SJCRH30 (cell line): ENCODE data around the gene GPR78. TPM values are rescaled to one million over a fixed set of nuclear protein-coding genes. Genes with fewer than 3 reads are reported as not detected.

Experiments
- DNase-seq, 2 experiments: peaks; one replicate each; pipeline ENCODE4 v3.0.0-alpha.2; 2015 to 2020
- H3K27ac ChIP-seq: fragments of 250-450 bp; sonication (Bioruptor Pico); 2 replicates; pipeline ENCODE4 v1.5.1; 2020; ENCODE audit warnings: mild to moderate bottlenecking, moderate library complexity
- H3K27me3 ChIP-seq: fragments of 250-450 bp; sonication (Bioruptor Pico); 2 replicates; pipeline ENCODE4 v1.5.1; 2020; ENCODE audit warnings: mild to moderate bottlenecking, moderate library complexity
- H3K36me3 ChIP-seq: fragments of 250-450 bp; sonication (Bioruptor Pico); 2 replicates; pipeline ENCODE4 v1.5.1; 2020; ENCODE audit warnings: mild to moderate bottlenecking, moderate library complexity
- H3K4me1 ChIP-seq: fragments of 250-450 bp; sonication (Bioruptor Pico); 2 replicates; pipeline ENCODE4 v1.5.1; 2020; ENCODE audit warnings: mild to moderate bottlenecking, moderate library complexity
- H3K4me3 ChIP-seq: fragments of 250-450 bp; sonication (Bioruptor Pico); 2 replicates; pipeline ENCODE4 v1.5.1; 2020; ENCODE audit warnings: mild to moderate bottlenecking, moderate library complexity
- H3K9me3 ChIP-seq: fragments of 250-450 bp; sonication (Bioruptor Pico); replicated peaks from 2 replicates; pipeline ENCODE4 v1.5.1; 2020; ENCODE audit warnings: mild to moderate bottlenecking, moderate library complexity
- total RNA-seq: library from RNA; depleted of rRNA; stranded (reverse); fragments of >200 nt; shearing (Covaris generic); gene quantifications from 2 replicates; pipeline ENCODE4 v1.2.3, GENCODE V29; 2014

The GPR78 gene
- total RNA-seq, 1 experiment from 2014 or later: 3.5 TPM

- H3K4me1 ChIP-seq: peaks cover 54% of the 10 kb centered on the region
- DNase-seq: no peak
- no peak overlapping the region for H3K27ac ChIP-seq
- no peaks in the 10 kb centered on the region for H3K27me3 ChIP-seq
- no peak overlapping the region for H3K4me3 ChIP-seq
- H3K9me3 ChIP-seq: no peaks in the 10 kb centered on the region
- H3K36me3 ChIP-seq: no peaks in the 10 kb centered on the region
Observed at GRCh38 chr4:8552581-8553205, 27.5 kb upstream of the GPR78 start.

DNA sequence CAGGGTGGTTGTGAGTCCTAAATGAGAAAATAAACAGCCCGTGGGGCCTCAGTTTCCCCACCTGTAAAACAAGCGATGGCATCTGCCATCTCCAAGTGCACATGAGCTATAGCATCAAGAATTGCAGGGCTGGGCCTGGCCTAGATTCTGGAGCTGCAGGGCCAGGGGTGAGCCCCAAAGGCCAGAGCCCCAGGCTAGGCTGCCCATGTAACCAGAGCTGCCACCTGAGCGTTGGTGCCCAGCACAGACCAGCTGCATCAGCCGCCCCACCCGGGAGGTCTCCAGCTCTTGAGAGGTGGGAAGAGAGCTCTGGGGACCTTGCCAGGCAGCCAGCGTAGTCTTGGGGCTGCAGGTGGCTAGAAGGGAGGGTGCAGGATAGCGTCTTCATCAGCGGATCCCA lies 27.0 kb upstream of the GPR78 start:
- Histone ChIP-seq H3K27ac (no peak overlapping the region), H3K9me3 (no peaks in the 10 kb centered on the region), H3K4me1 (peaks cover 53% of the 10 kb centered on the region), H3K27me3 (no peaks in the 10 kb centered on the region), H3K36me3 (no peaks in the 10 kb centered on the region), H3K4me3 (no peak overlapping the region)
- DNase-seq: no peak

GRCh38 chr4:8553991-8554405 lies 26.2 kb upstream of the GPR78 start:
- Histone ChIP-seq H3K36me3 (no peaks in the 10 kb centered on the region), H3K27me3 (no peaks in the 10 kb centered on the region), H3K4me1 (peaks cover 53% of the 10 kb centered on the region), H3K4me3 (no peak overlapping the region), H3K27ac (no peak overlapping the region), H3K9me3 (no peaks in the 10 kb centered on the region)
- DNase-seq: peak; percentile 81 to 86

GRCh38 chr4:8554555-8555100 lies 25.6 kb upstream of the GPR78 start:
- Histone ChIP-seq H3K4me3 (no peak overlapping the region), H3K36me3 (no peaks in the 10 kb centered on the region), H3K27ac (no peak overlapping the region), H3K27me3 (no peaks in the 10 kb centered on the region), H3K4me1 (peaks cover 53% of the 10 kb centered on the region), H3K9me3 (no peaks in the 10 kb centered on the region)
- DNase-seq: no peak

- H3K4me3 ChIP-seq: no peak overlapping the region
- peaks cover 44% of the 10 kb centered on the region for H3K4me1 ChIP-seq
- no peaks in the 10 kb centered on the region for H3K36me3 ChIP-seq
- DNase-seq: no peak
- H3K27me3 ChIP-seq: no peaks in the 10 kb centered on the region
- no peaks in the 10 kb centered on the region for H3K9me3 ChIP-seq
- H3K27ac ChIP-seq: no peak overlapping the region
Observed at GRCh38 chr4:8555716-8556115, 24.5 kb upstream of the GPR78 start.

GRCh38 chr4:8556341-8557150 lies 23.6 kb upstream of the GPR78 start:
- DNase-seq: peak in 1 of 2 experiments; percentile 41

GRCh38 chr4:8557151-8558076 lies 22.8 kb upstream of the GPR78 start:
- peaks cover 39% of the 10 kb centered on the region for H3K4me1 ChIP-seq
- H3K27me3 ChIP-seq: no peaks in the 10 kb centered on the region
- no peak overlapping the region for H3K4me3 ChIP-seq
- no peaks in the 10 kb centered on the region for H3K36me3 ChIP-seq
- no peak for DNase-seq
- no peaks in the 10 kb centered on the region for H3K9me3 ChIP-seq
- H3K27ac ChIP-seq: no peak overlapping the region

More at GRCh38 chr4:8556341-8557150, 23.6 kb upstream of the GPR78 start:
- Histone ChIP-seq H3K9me3 (no peaks in the 10 kb centered on the region), H3K4me3 (no peak overlapping the region), H3K36me3 (no peaks in the 10 kb centered on the region), H3K27me3 (no peaks in the 10 kb centered on the region), H3K4me1 (peaks cover 39% of the 10 kb centered on the region), H3K27ac (no peak overlapping the region)

DNA sequence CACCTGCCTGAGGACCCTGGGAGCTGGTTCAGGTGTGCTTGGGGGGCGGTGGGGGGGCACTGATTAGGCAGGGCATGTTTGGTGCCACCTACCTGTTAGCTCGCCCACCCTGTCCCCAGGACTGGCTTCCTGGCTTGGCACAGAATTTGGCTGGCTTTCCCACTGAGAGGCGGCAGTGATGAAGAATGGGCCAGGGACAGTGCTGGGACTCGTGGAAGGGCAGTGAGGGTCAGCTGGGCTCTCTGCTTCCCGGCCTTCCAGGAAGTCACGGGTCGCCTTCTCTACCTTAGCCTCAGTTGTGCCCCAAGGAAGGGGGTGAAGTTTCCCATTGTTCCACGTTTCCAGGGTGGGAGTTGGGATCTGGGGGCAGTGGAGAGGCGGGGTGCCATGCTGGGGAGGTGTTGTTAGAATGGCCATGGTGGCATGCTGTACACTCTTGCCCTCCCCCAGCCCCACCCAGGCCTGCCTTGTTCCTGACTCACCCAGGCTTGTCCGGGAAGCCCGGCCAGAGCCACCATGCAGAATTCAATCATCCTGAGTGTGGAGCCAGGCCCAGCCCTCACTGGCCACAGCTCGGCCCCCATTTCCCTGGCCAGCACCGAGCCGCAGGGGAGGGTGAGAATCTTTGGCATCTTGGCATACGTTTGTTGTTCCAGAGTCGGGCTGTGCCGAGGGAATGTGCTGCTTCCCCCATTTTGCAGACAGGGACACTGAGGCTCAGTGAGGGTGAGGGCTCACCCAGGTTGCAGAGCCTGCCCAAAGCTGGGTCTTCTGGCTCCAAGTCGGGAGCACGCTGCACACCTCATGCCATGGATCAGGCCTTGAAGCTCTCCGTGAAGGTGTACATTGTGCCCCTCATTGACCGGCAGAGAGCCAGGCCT lies 21.9 kb upstream of the GPR78 start:
- Histone ChIP-seq H3K4me1 (peaks cover 33% of the 10 kb centered on the region), H3K36me3 (no peaks in the 10 kb centered on the region), H3K4me3 (no peak overlapping the region), H3K9me3 (no peaks in the 10 kb centered on the region), H3K27me3 (no peaks in the 10 kb centered on the region), H3K27ac (no peak overlapping the region)
- DNase-seq: no peak

- no peaks in the 10 kb centered on the region for H3K9me3 ChIP-seq
- H3K4me1 ChIP-seq: peaks cover 26% of the 10 kb centered on the region
- no peak overlapping the region for H3K27ac ChIP-seq
- H3K36me3 ChIP-seq: no peaks in the 10 kb centered on the region
- DNase-seq: no peak
- no peaks in the 10 kb centered on the region for H3K27me3 ChIP-seq
- H3K4me3 ChIP-seq: no peak overlapping the region
Observed at GRCh38 chr4:8559011-8559410, 21.2 kb upstream of the GPR78 start.

DNA sequence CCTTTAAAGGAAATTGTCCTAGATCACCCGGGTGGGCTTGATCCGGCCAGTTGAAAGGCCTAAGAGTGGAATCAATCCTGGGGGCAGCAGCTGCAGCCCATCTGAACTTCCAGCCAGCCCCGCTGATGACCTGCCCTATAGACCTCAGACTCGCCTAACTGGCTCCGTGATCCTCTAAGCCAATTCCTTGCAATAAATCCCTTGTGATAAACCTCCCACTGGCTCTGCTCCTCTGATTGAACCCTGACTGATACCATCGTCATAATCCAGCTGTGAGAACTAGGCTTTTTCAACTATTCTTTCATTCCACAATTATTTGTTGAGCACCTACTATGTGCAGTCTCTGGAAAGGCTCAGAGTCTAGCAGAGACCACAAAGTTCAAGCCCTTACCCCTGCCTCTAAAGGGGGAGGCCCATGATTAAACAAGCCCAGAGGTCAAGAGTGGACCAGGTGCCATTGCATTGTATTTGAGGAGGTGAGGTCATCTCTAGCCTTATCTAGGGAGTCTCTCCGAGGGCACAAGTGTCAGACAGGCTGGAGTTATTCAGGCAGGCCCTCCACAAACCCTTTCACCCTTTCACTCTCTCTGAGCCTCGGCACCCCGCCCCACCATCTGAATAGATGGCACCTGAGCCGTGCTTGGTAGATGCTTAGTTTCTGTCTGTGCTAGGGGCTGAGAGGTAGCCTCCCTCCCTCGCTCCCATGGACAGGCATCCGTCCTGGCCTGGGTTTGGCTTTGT lies 20.5 kb upstream of the GPR78 start:
- DNase-seq: no peak
- no peaks in the 10 kb centered on the region for H3K9me3 ChIP-seq
- no peaks in the 10 kb centered on the region for H3K36me3 ChIP-seq
- no peaks in the 10 kb centered on the region for H3K27me3 ChIP-seq
- H3K27ac ChIP-seq: no peak overlapping the region
- no peak overlapping the region for H3K4me3 ChIP-seq
- peaks cover 19% of the 10 kb centered on the region for H3K4me1 ChIP-seq

GRCh38 chr4:8560265-8561047 lies 19.7 kb upstream of the GPR78 start:
- Histone ChIP-seq H3K4me1 (peaks cover 16% of the 10 kb centered on the region), H3K36me3 (no peaks in the 10 kb centered on the region), H3K27me3 (no peaks in the 10 kb centered on the region), H3K9me3 (no peaks in the 10 kb centered on the region), H3K27ac (no peak overlapping the region), H3K4me3 (no peak overlapping the region)
- no peak for DNase-seq

DNA sequence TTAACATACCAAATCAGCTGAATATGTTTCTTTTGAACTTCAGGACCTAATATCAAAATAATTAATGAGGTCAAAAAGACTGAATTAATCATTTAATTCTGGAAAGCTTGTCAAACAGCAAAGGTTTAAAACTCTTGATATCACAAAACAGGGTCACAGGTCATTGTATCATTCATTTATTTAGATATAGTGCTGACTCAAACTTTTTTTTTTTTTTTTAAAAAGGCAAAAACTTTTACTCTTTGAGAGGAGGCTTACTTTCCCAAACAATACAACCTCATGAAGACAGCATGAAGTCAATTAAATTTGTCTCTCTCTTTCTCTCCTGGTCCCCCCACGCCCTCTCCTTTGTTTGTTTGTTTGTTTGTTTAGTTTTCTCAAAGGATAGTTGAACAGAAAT lies 15.6 kb upstream of the GPR78 start:
- no peaks in the 10 kb centered on the region for H3K36me3 ChIP-seq
- H3K27me3 ChIP-seq: no peaks in the 10 kb centered on the region
- H3K9me3 ChIP-seq: no peaks in the 10 kb centered on the region
- no peak for DNase-seq
- no peak overlapping the region for H3K27ac ChIP-seq
- no peak overlapping the region for H3K4me3 ChIP-seq
- H3K4me1 ChIP-seq: peaks cover 19% of the 10 kb centered on the region; the same call in 1 of the 2 replicates
